Vagina (tissue), 2 donors: ENCODE measurements around the gene TANGO6.

Source experiments
- POLR2A ChIP-seq, 2 donors: fragments of 450-650 bp; IDR thresholded peaks; one replicate each; pipeline ENCODE4 v1.6.1; 2017; ENCODE audit warnings: antibody characterized with exemption in 2 of 2, mild to moderate bottlenecking in 2 of 2, moderate library complexity in 2 of 2
- POLR2AphosphoS5 ChIP-seq, 2 donors: sonication (generic); formaldehyde crosslinking; IDR thresholded peaks; one replicate each; pipeline ENCODE4 v1.9.0; 2017; ENCODE audit warnings: antibody characterized with exemption in 2 of 2, mild to moderate bottlenecking in 2 of 2, low read depth in 1 of 2; ENCODE audit not compliant: insufficient read depth in 1 of 2
- TF ChIP-seq, protein P1 (sequence below), 3 experiments: fragments of 450-650 bp in 2 of 3; fragments of 200-600 bp in 1 of 3; sonication (generic) in 1 of 3; IDR thresholded peaks; one replicate each; pipeline ENCODE4 v1.5.1; 2017 to 2019; ENCODE audit warnings: antibody characterized with exemption in 3 of 3, mild to moderate bottlenecking in 2 of 3, moderate library complexity in 2 of 3

DNA sequence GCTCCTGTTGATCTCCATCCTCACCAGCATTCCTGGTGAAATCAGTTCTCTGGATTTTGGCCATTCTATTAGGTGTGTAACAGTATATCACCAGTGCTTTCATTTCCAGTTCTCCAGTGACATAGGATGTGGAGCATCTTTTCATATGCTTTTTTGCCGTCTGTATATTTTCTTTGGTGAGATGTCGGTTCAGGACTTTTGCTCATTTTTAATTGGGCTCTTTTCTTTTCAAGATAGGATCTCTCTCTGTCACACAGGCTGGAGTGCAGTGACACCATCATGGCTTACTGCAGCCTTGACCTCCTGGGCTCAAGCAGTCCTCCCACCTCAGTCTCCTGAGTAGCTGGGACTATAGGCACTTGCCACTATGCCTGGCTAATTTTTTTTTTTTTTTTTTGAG, 74.2 kb downstream of the TANGO6 start:
- TF ChIP-seq, protein P1, sequence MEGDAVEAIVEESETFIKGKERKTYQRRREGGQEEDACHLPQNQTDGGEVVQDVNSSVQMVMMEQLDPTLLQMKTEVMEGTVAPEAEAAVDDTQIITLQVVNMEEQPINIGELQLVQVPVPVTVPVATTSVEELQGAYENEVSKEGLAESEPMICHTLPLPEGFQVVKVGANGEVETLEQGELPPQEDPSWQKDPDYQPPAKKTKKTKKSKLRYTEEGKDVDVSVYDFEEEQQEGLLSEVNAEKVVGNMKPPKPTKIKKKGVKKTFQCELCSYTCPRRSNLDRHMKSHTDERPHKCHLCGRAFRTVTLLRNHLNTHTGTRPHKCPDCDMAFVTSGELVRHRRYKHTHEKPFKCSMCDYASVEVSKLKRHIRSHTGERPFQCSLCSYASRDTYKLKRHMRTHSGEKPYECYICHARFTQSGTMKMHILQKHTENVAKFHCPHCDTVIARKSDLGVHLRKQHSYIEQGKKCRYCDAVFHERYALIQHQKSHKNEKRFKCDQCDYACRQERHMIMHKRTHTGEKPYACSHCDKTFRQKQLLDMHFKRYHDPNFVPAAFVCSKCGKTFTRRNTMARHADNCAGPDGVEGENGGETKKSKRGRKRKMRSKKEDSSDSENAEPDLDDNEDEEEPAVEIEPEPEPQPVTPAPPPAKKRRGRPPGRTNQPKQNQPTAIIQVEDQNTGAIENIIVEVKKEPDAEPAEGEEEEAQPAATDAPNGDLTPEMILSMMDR (IDR thresholded peaks at IDR 0.05), result no peak
- TF ChIP-seq POLR2A (IDR thresholded peaks at IDR 0.05) (no peak), POLR2AphosphoS5 (IDR thresholded peaks at IDR 0.05; ENCODE audit: insufficient read depth in 1 of 2, low read depth in 1 of 2) (no peak)
